Tracheal epithelial cell (primary cell): ENCODE data around the gene HSPB8. TPM values are rescaled to one million over a fixed set of nuclear protein-coding genes. Genes with fewer than 3 reads are reported as not detected.

Experiments
- total RNA-seq: library from RNA; depleted of rRNA; stranded (reverse); fragments of >200 nt; gene quantifications from 2 replicates; pipeline ENCODE4 v1.2.1, GENCODE V29; 2014

The HSPB8 gene, protein sequence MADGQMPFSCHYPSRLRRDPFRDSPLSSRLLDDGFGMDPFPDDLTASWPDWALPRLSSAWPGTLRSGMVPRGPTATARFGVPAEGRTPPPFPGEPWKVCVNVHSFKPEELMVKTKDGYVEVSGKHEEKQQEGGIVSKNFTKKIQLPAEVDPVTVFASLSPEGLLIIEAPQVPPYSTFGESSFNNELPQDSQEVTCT
- 0.43 and 14.9 TPM in 2 replicates for total RNA-seq

DNA sequence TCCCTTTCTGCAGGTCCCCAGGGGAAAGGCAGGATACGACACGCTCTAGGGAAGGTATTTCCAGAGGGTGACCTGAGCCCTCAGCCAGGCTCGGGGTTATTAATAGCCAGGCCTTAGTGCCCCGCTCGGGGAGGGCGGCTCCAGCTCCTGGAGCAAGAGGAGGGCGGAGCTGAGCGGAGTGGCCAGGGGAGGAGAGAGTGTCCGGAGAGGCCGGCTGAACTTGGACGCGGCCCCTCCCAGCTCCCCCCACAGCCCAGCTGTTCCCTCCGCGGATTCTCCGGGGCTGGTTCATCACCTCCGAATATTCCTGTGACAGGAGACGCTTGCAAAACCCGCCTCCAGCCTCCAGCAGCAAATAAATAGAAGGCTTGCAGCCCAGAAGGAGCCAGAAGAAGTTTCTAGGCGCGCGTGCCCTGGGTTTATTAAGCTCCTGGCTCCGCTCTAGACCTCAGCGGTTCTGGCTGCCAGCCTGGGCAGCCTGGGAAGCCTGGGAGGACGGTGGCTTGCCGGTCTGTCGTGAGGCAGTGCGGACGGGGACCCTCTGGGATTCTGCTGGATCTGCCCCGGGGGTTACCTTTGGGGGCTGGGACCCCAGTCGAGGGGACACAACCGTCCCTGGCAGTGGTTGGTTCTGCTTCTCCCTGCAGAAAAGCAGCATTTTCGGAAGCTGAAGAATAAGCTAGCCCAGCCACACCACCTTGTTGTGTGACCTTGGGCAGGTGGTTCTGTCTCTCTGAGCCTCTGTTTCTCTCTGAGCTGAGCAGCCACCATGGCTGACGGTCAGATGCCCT, at the start of gene HSPB8:
Gene HSPB8 (plus strand): TSS at position 388 of the 791 bp plus-strand sequence. CDS start 382 bp downstream, at position 770.

Other genes starting within 250 kb of the HSPB8 start
- gene SRRM4, start 197.4 kb upstream of the HSPB8 start, total RNA-seq, result not detected in 2 replicates
- gene CCDC60, start 155.8 kb downstream of the HSPB8 start, total RNA-seq, result 0.48 and 3.4 TPM in 2 replicates